ENCODE data around the gene ACTR2.
"Not testable (repeated sequence)": the region's sequence is repeated elsewhere in the genome, so short reads cannot be mapped to it uniquely, and the experiment has no call there.

ACTR2 gene

DNA sequence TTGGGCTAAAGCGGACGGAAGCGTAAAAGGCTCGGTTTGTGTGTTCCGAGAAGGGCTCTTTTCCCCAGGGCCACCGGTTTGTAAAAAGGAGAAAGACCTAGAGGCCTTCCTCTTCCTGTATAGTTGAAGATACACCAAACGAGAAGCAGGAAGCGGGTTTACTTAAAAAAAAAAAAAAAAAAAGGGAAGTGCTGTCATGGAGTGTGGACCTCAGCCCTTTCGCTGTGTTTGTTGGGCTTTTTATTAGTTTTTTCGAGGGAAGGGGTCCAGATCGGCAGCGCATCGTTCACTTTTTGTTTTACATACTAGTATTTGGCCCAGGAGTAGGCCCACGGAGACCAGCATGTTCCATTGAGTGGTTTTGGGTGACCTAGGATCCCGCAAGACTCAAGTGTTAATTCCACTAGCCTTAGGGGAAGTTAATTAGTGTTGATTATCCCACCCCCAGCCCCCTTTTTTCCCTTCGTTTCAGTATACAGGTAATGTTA lies 676 bp downstream of the ACTR2 start:
- DNase-seq (ENCODE audit: low read depth in 2 of 2, low spot score in 1 of 2), result peak in 1 of 2 donors; percentile 28

DNA sequence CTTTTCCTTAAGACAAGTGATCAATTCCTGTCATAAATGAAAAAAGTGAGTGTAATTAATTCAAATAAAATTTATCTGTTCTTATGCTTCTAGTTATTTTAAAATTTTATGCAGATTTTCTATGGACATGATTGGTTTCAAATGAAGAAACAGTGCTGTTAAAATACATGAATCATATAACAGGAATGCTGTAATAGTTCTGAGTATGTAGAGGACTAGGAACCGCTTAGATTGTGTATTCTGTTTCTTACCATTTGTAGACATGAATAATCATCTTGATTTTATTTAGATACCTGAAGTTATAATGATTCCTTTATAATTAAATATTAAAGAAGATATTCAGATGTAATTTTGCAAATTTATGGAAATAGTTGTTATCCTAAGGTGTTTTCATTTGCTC lies 3.5 kb downstream of the ACTR2 start:
- no peak for DNase-seq (ENCODE audit: low read depth in 2 of 2, low spot score in 1 of 2)

DNA sequence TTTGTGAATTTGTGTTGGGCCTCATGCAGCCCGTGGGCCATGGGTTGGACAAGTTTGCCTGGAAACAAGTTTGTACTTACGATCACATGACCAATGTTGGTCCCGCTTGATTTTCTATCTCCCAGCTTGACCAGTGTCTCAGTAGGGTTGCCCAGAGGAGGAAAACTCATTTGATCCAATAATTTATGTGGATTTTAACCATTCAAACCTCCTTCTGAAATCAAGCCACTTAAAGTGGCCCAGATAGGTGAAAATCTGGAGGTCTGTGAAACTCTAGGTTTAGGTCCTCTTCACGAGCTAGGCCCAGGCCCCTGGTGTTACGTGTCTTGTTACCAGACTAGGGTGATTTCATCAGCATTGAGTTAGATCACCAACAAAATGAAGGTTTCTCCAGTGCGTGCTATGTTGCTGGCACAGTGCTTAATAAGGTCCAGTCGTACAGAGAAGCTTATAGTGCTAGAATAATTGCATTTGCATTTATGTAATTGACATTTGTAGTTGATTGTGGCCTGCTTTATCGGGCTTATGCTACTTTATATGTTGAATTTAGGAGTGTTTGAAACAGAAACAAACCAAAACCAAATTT lies 4.4 kb downstream of the ACTR2 start:
- DNase-seq (ENCODE audit: low read depth in 2 of 2, low spot score in 1 of 2), result no peak

GRCh38 chr2:65232636-65233035 lies 5.0 kb downstream of the ACTR2 start:
- no peak for DNase-seq (ENCODE audit: low read depth in 2 of 2, low spot score in 1 of 2)

- no peak for DNase-seq (ENCODE audit: low read depth in 2 of 2, low spot score in 1 of 2)
Observed at GRCh38 chr2:65240657-65241056, 13.0 kb downstream of the ACTR2 start.

- not testable (repeated sequence) for DNase-seq (ENCODE audit: low read depth in 2 of 2, low spot score in 1 of 2)
Observed at GRCh38 chr2:65244452-65244851, 16.8 kb downstream of the ACTR2 start.

DNA sequence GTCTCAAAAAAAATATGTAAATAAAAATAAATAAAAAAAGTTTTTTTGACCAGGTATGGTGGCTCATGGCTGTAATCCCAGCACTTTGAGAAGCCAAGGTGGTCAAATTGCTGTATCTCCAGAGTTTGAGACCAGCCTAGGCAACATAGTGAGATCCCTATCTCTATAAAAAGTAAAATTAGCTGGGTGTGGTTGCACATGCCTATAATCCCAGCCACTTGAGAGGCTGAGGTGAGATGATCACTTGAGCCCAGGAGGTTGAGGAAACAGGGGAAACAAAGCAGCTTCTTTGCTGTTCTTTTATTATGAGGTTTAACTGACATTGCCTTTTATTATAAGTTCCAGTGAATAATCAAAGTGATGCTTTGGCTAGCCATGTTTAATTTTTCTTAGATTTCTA lies 25.0 kb downstream of the ACTR2 start:
- DNase-seq (ENCODE audit: low read depth in 2 of 2, low spot score in 1 of 2), result no peak

- DNase-seq (ENCODE audit: low read depth in 2 of 2, low spot score in 1 of 2), result no peak
Observed at GRCh38 chr2:65255356-65255755, 27.7 kb downstream of the ACTR2 start.

GRCh38 chr2:65256054-65256453 lies 28.4 kb downstream of the ACTR2 start:
- no peak for DNase-seq (ENCODE audit: low read depth in 2 of 2, low spot score in 1 of 2)

GRCh38 chr2:65257866-65258265 lies 30.2 kb downstream of the ACTR2 start:
- not testable (repeated sequence) for DNase-seq (ENCODE audit: low read depth in 2 of 2, low spot score in 1 of 2)

GRCh38 chr2:65261676-65262075 lies 34.0 kb downstream of the ACTR2 start:
- DNase-seq (ENCODE audit: low read depth in 2 of 2, low spot score in 1 of 2), result no peak

DNA sequence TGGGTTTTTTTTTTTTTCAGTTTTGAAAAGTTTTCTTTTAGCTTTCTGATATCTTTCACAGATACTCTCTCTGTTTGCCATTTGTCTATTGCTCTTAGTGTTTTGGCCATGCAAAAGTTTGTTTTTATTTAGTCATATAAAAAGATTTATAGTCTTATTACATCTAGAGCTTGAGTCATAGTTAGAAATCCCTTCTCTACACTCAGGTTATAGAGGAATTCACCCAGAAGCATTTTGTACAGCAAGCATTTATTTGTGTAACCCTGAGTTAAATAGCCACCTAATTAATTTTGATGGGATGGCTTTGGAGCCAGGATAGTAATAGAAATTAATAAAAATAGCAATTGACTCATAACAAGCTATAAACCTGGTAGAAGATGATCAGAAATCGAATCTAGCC lies 35.6 kb downstream of the ACTR2 start:
- DNase-seq (ENCODE audit: low read depth in 2 of 2, low spot score in 1 of 2), result no peak

DNA sequence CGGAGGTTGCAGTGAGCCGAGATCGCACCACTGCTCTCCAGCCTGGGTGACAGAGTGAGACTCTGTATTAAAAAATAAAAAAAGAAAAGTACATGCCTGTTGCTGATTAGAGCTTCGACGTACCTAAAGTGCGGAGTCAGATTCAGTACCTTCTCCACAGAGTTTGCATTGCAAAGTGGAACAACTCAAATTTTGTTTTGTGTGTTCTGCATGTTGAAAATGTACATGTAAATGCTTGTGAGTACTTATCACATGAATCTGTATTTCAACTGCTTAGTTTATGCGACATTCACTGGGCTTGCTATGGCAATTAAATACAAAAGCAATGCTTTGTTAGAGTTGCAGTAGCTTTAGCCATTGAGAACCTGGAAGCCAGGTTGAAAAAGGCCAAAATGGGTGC lies 36.4 kb downstream of the ACTR2 start:
- no peak for DNase-seq (ENCODE audit: low read depth in 2 of 2, low spot score in 1 of 2)

DNA sequence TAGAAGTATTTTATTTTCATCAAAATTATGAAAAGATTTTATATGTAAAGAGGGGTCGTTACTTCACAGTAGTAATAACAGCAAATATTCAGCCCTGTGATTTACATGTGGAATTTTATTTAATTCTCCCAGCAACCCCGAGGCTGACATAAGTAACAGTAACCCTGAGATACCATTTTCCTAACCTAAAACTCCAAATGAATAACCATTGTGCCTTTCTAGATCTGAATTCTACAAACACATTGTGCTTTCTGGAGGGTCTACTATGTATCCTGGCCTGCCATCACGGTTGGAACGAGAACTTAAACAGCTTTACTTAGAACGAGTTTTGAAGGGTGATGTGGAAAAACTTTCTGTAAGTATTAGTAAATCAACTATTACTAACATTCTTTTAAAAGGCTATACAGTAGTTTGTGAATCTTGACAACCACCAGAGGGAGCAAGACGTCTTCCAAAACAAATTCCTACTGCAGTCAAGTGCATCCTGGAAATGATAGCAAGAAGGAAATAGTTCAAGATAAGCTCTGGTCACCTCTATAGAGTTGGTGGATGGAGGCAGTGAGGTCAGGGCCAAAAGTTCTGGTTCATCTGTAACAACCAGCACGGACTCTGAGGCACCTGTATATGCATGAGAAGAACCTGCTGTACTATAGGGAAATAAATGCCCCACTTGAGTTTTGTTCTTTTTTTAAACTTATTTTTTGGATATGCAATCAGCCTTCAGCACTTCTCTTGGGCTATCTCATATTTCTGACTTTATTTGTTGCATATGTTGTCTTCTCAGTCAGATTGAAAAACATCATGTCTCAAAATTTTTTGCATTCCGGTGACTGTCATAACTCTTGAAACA lies 37.4 kb downstream of the ACTR2 start:
- DNase-seq (ENCODE audit: low read depth in 2 of 2, low spot score in 1 of 2), result no peak

GRCh38 chr2:65265671-65266045 lies 38.0 kb downstream of the ACTR2 start:
- no peak for DNase-seq (ENCODE audit: low read depth in 2 of 2, low spot score in 1 of 2)

GRCh38 chr2:65267008-65267407 lies 39.4 kb downstream of the ACTR2 start:
- DNase-seq (ENCODE audit: low read depth in 2 of 2, low spot score in 1 of 2), result no peak

DNA sequence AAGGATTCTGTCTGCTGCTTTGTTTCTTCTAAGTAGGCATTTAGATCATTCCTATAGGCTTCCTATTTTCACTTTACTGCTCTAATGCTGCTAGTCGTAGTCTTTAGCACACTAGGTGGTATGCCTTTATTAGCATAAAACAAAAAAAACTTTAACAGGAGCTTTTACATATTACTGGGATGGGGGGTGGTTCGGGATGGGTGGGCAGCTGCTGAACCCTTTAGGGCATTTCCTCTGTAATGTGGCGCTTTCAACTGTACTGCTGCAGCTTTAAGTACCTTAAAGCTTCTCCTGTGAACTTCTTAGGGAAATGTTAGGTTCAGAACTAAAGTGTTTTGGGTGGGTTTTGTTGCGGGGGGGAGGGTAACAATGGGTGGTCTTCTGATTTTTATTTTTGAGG lies 41.3 kb downstream of the ACTR2 start:
- no peak for DNase-seq (ENCODE audit: low read depth in 2 of 2, low spot score in 1 of 2)

DNA sequence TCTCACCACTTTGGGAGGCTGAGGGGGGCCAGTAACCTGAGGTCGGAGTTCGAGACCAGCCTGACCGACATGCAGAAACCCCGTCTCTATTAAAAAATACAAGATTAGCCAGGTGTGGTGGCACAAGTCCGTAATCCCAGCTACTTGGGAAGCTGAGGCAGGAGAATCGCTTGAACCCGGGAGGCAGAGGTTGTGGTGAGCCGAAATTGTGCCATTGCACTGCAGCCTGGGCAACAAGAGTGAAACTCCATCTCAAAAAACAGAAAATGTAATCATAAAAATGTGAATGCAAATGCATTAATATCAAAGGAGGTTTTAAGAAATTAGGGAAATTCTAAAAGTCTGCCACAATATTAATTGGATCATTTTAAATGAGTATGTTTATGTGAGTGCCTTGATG lies 45.7 kb downstream of the ACTR2 start:
- no peak for DNase-seq (ENCODE audit: low read depth in 2 of 2, low spot score in 1 of 2)

DNA sequence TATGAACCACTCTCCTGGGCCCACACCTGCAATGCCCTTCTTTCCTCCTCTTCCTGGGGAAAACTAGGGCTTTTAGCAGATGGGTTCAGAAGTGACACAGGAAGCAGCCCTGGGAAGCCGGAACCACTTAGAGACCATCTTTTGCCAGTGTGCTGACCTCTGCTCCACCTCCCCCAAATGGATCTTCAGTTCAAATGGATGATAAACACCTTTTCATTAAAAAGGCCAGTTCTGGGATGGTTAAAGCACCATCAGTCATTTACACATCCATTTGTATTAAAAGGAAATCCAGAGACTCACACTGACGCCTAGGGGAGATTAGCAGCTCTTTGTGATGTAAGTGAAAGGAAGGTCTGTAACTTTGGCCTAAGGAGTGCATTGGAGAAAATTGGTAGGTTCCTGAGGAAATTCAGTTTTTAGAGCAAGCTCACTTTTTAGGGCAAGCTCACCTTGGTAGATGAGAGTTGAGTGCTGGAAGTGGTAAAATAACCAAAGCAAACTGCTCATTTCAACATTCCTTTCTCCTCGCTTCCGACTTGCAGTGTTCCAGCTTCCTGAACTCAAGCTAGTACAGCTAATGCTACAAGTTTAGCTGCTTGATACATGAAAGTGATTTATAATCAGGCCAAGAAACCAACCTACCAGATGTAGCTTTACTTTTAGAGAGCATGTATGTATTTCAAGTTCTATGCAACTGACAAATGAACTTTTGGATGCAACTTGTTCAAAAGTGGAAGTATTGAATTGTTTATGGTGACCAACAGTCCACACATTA lies 47.7 kb downstream of the ACTR2 start:
- DNase-seq (ENCODE audit: low read depth in 2 of 2, low spot score in 1 of 2), result no peak

GRCh38 chr2:65276609-65277008 lies 49.0 kb downstream of the ACTR2 start:
- no peak for DNase-seq (ENCODE audit: low read depth in 2 of 2, low spot score in 1 of 2)

- DNase-seq (ENCODE audit: low read depth in 2 of 2, low spot score in 1 of 2), result no peak
Observed at GRCh38 chr2:65277118-65277517, 49.5 kb downstream of the ACTR2 start.

All from stimulated activated CD8-positive, alpha-beta memory T cell treated with anti-CD3 and anti-CD28 coated beads, Interleukin-4, amount 100 ng/mL, for 4 hours (primary cell).